ENCODE results near the gene CEP112. TPM values are rescaled to one million over a fixed set of nuclear protein-coding genes. Genes with fewer than 3 reads are reported as not detected.

CEP112 gene
- total RNA-seq, 4 donors from 2014 or later = 15.8 to 50.3 (median 20.2) TPM

DNA sequence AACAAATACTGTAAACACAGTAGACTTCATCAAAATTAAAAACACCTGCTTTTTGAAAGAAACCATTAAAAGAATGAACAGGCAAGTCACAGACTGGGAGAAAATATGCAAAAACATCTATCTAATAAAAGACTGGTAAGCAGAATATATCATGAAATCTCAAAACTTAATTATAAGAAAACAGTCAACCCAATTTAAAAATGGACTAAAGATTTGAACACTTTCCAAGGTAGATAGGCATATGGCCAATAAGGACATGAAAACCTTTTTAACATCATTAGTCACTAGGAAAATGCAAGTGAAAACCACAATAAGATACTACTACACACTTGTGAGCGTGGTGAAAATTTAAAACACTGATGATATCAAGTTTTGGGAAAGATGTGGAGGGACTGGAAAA is 218.7 kb downstream of the CEP112 start:
- DNase-seq (ENCODE audit: low spot score) (no peak), ATAC-seq (ENCODE audit: low FRiP score) (no peak)
- TF ChIP-seq, protein P1, sequence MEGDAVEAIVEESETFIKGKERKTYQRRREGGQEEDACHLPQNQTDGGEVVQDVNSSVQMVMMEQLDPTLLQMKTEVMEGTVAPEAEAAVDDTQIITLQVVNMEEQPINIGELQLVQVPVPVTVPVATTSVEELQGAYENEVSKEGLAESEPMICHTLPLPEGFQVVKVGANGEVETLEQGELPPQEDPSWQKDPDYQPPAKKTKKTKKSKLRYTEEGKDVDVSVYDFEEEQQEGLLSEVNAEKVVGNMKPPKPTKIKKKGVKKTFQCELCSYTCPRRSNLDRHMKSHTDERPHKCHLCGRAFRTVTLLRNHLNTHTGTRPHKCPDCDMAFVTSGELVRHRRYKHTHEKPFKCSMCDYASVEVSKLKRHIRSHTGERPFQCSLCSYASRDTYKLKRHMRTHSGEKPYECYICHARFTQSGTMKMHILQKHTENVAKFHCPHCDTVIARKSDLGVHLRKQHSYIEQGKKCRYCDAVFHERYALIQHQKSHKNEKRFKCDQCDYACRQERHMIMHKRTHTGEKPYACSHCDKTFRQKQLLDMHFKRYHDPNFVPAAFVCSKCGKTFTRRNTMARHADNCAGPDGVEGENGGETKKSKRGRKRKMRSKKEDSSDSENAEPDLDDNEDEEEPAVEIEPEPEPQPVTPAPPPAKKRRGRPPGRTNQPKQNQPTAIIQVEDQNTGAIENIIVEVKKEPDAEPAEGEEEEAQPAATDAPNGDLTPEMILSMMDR (IDR thresholded peaks at IDR 0.05) = no peak

GRCh38 chr17:65967372-65967771 is 224.6 kb downstream of the CEP112 start:
- TF ChIP-seq, protein P1 (IDR thresholded peaks at IDR 0.05) = no peak
- DNase-seq (ENCODE audit: low spot score) = no peak
- no peak for ATAC-seq (ENCODE audit: low FRiP score)

- TF ChIP-seq, protein P1 (IDR thresholded peaks at IDR 0.05) = no peak
- no peak for ATAC-seq (ENCODE audit: low FRiP score)
- DNase-seq (ENCODE audit: low spot score) = no peak
Observed at GRCh38 chr17:65966072-65966695, 225.7 kb downstream of the CEP112 start.

GRCh38 chr17:65963179-65963578 is 228.8 kb downstream of the CEP112 start:
- DNase-seq (ENCODE audit: low spot score) (no peak), ATAC-seq (ENCODE audit: low FRiP score) (no peak)
- TF ChIP-seq, protein P1 (IDR thresholded peaks at IDR 0.05) = no peak

- TF ChIP-seq, protein P1 (IDR thresholded peaks at IDR 0.05) = no peak
Observed at GRCh38 chr17:65959630-65960029, 232.3 kb downstream of the CEP112 start.

GRCh38 chr17:65956814-65957213 is 235.1 kb downstream of the CEP112 start:
- no peak for ATAC-seq (ENCODE audit: low FRiP score)
- TF ChIP-seq, protein P1 (IDR thresholded peaks at IDR 0.05) = no peak
- DNase-seq (ENCODE audit: low spot score) = no peak

More at GRCh38 chr17:65959630-65960029, 232.3 kb downstream of the CEP112 start:
- ATAC-seq (ENCODE audit: low FRiP score) (no peak), DNase-seq (ENCODE audit: low spot score) (no peak)

- ATAC-seq (ENCODE audit: low FRiP score) (no peak), DNase-seq (ENCODE audit: low spot score) (no peak)
- TF ChIP-seq, protein P1 (IDR thresholded peaks at IDR 0.05) = no peak
Observed at GRCh38 chr17:65954148-65954449, 237.8 kb downstream of the CEP112 start.
